ENCODE measurements around the gene PCK1.

GRCh38 chr20:57596358-57596757 is 35.4 kb downstream of the PCK1 start:
- TF ChIP-seq CTCF (IDR thresholded peaks at IDR 0.05) = no peak
- no peak for TF ChIP-seq ZFX (IDR thresholded peaks at IDR 0.05; ENCODE audit: borderline replicate concordance)
